ENCODE measurements around the gene PCNX2. TPM values are rescaled to one million over a fixed set of nuclear protein-coding genes. Genes with fewer than 3 reads are reported as not detected.

PCNX2 gene
- total RNA-seq, 1 experiment from 2014 or later: 9.1 TPM

- BruUV-seq (replicated peaks): no TSS peak
- DNase-seq (ENCODE audit: low spot score): no peak
- CTCF ChIA-PET: no interaction called here
- TF ChIP-seq, protein P1, sequence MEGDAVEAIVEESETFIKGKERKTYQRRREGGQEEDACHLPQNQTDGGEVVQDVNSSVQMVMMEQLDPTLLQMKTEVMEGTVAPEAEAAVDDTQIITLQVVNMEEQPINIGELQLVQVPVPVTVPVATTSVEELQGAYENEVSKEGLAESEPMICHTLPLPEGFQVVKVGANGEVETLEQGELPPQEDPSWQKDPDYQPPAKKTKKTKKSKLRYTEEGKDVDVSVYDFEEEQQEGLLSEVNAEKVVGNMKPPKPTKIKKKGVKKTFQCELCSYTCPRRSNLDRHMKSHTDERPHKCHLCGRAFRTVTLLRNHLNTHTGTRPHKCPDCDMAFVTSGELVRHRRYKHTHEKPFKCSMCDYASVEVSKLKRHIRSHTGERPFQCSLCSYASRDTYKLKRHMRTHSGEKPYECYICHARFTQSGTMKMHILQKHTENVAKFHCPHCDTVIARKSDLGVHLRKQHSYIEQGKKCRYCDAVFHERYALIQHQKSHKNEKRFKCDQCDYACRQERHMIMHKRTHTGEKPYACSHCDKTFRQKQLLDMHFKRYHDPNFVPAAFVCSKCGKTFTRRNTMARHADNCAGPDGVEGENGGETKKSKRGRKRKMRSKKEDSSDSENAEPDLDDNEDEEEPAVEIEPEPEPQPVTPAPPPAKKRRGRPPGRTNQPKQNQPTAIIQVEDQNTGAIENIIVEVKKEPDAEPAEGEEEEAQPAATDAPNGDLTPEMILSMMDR (conservative IDR thresholded peaks at IDR 0.05; ENCODE audit: low read depth, low read length): no peak
- TF ChIP-seq EZH2 (IDR thresholded peaks at IDR 0.05; ENCODE audit: borderline replicate concordance, low read depth, low read length, poor library complexity, severe bottlenecking): no peak
- Histone ChIP-seq H3K4me3 (ENCODE audit: low read depth, low read length, poor library complexity, severe bottlenecking) (no peak overlapping the region), H3K27me3 (replicated peaks; ENCODE audit: insufficient read depth, low read depth, low read length, poor library complexity) (no peaks in the 10 kb centered on the region), H3K36me3 (ENCODE audit: insufficient read depth, low read length, poor library complexity, severe bottlenecking) (no peaks in the 10 kb centered on the region), H3K27ac (ENCODE audit: low read depth, low read length, poor library complexity, severe bottlenecking) (no peak overlapping the region), H3K4me1 (ENCODE audit: insufficient read depth, low read length, poor library complexity, severe bottlenecking) (no peaks in the 10 kb centered on the region), H3K9me3 (ENCODE audit: low read depth, low read length, poor library complexity, severe bottlenecking) (no peaks in the 10 kb centered on the region)
- intact Hi-C loops (cut with micrococcal nuclease; ENCODE audit: unreplicated experiment): no loop called here
- POLR2A ChIA-PET (ENCODE audit: low non-redundant PET): no interaction called here
Measured at GRCh38 chr1:233253832-233254331, 41.6 kb downstream of the PCNX2 start.

- Histone ChIP-seq H3K4me1 (ENCODE audit: insufficient read depth, low read length, poor library complexity, severe bottlenecking) (no peaks in the 10 kb centered on the region), H3K4me3 (ENCODE audit: low read depth, low read length, poor library complexity, severe bottlenecking) (no peak overlapping the region), H3K27me3 (replicated peaks; ENCODE audit: insufficient read depth, low read depth, low read length, poor library complexity) (no peaks in the 10 kb centered on the region), H3K9me3 (ENCODE audit: low read depth, low read length, poor library complexity, severe bottlenecking) (no peaks in the 10 kb centered on the region), H3K27ac (ENCODE audit: low read depth, low read length, poor library complexity, severe bottlenecking) (no peak overlapping the region), H3K36me3 (ENCODE audit: insufficient read depth, low read length, poor library complexity, severe bottlenecking) (no peaks in the 10 kb centered on the region)
- no TSS peak for BruUV-seq (replicated peaks)
- no peak for TF ChIP-seq EZH2 (IDR thresholded peaks at IDR 0.05; ENCODE audit: borderline replicate concordance, low read depth, low read length, poor library complexity, severe bottlenecking)
- TF ChIP-seq, protein P1 (conservative IDR thresholded peaks at IDR 0.05; ENCODE audit: low read depth, low read length): no peak
- DNase-seq (ENCODE audit: low spot score): no peak
- intact Hi-C loops (cut with micrococcal nuclease; ENCODE audit: unreplicated experiment): no loop called here
- ChIA-PET CTCF (no interaction called here), POLR2A (ENCODE audit: low non-redundant PET) (no interaction called here)
Measured at GRCh38 chr1:233253231-233253831, 42.2 kb downstream of the PCNX2 start.

- no peak for TF ChIP-seq EZH2 (IDR thresholded peaks at IDR 0.05; ENCODE audit: borderline replicate concordance, low read depth, low read length, poor library complexity, severe bottlenecking)
- TF ChIP-seq, protein P1 (conservative IDR thresholded peaks at IDR 0.05; ENCODE audit: low read depth, low read length): no peak
- Histone ChIP-seq H3K27me3 (replicated peaks; ENCODE audit: insufficient read depth, low read depth, low read length, poor library complexity) (no peaks in the 10 kb centered on the region), H3K4me1 (ENCODE audit: insufficient read depth, low read length, poor library complexity, severe bottlenecking) (no peaks in the 10 kb centered on the region), H3K27ac (ENCODE audit: low read depth, low read length, poor library complexity, severe bottlenecking) (no peak overlapping the region), H3K9me3 (ENCODE audit: low read depth, low read length, poor library complexity, severe bottlenecking) (no peaks in the 10 kb centered on the region), H3K36me3 (ENCODE audit: insufficient read depth, low read length, poor library complexity, severe bottlenecking) (no peaks in the 10 kb centered on the region), H3K4me3 (ENCODE audit: low read depth, low read length, poor library complexity, severe bottlenecking) (no peak overlapping the region)
- intact Hi-C loops (cut with micrococcal nuclease; ENCODE audit: unreplicated experiment): no loop called here
- POLR2A ChIA-PET (ENCODE audit: low non-redundant PET): no interaction called here
- CTCF ChIA-PET: no interaction called here
- BruUV-seq (replicated peaks): no TSS peak
- DNase-seq (ENCODE audit: low spot score): no peak
Measured at GRCh38 chr1:233252441-233252840, 43.1 kb downstream of the PCNX2 start.
